Amygdala (tissue), 56 donors: ENCODE data around the gene UBL7.

ENCODE experiments used
- DNase-seq, 56 donors: peaks; one replicate each; lab custom pipeline; 2025; lab: John Stamatoyannopoulos, UW

The UBL7 gene

DNA sequence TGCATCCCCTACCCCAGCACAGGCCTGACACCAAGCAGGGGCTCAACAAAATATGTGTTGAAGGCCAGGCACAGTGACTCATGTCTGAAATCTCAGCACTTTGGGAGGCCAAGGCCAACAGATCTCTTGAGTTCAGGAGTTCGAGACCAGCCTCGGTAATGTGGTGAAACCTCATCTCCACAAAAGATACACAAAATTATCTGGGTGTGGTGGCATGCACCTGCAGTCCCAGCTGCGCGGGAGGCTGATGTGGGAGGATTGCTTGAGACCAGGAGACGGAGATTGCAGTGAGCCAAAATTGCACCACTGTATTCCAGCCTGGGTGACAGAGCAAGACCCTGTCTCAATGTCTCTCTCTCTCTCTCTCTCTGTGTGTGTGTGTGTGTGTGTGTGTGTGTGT, 62.8 kb downstream of the UBL7 start:
- no peak for DNase-seq

DNA sequence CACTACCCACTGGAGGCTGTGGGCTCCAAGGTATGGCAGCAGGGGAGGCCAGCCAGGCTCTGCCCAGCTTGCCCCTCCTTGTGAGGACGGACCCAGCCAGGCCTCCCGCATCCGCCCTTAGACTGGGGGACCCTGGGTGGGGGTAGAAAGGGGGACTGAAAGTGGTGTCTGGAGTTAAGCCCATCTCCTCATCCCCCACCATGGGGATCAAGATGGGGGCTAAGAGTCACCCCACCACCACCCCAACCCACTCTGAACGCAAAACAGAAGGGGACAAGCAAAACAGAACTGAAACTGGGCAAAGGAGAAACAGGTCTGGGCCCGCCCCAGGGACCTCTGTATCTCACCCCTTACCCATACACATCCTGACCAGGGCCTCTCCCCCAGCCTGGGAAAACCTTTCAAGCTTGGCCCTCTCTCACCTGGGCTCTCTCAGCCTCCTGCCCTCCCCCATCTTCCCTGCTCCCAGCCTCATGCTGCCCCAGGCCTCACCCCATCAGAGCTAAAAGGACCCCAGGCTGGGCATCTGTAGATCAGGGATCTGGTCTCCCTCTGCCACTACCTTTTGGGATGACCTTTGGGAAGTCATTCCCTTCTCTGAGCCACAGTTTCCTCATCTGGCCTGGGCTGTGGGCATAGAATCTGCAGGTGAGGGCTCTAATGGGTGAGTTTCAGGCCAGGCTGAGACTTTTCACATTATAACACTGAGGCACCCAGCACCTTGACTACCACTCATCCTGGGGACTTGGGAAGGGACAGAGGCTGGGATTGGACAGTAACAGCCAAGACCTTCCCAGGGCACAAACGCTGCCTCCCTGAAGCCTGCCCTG, 63.5 kb downstream of the UBL7 start:
- DNase-seq = no peak

- peak in 9 of 56 donors; percentile 12 to 46 (median 26) for DNase-seq
These were observed 64.3 kb downstream of the UBL7 start for GRCh38 chr15:74396445-74397238.

- DNase-seq = no peak
These were observed 64.9 kb downstream of the UBL7 start for GRCh38 chr15:74396146-74396438.
